Measurements from ENCODE around the gene SLC35G1. TPM values are rescaled to one million over a fixed set of nuclear protein-coding genes. Genes with fewer than 3 reads are reported as not detected.

SLC35G1 gene
- polyA plus RNA-seq, 3 donors: 0.52 to 0.94 (median 0.67) TPM

GRCh38 chr10:93851169-93851568 lies 42.6 kb upstream of the SLC35G1 start:
- peaks cover 0 to 8% (median 3%) of the 10 kb centered on the region in 7 donors for H3K9me3 Mint-ChIP-seq
- Histone ChIP-seq H3K27me3 (ENCODE audit: control insufficient read depth in 2 of 2, insufficient read depth in 2 of 2, low read length in 2 of 2) (no peaks in the 10 kb centered on the region), H3K36me3 (replicated peaks in 1 of 2; ENCODE audit: control insufficient read depth in 1 of 2, insufficient read depth in 2 of 2, low read length in 2 of 2) (no peaks in the 10 kb centered on the region), H3K4me1 (ENCODE audit: control insufficient read depth in 1 of 2, insufficient read depth in 2 of 2, low read length in 2 of 2) (no peaks in the 10 kb centered on the region), H3K79me2 (ENCODE audit: insufficient read depth, low read length) (no peaks in the 10 kb centered on the region), H3K9ac (ENCODE audit: insufficient read depth, low read length, poor library complexity, severe bottlenecking) (no peak overlapping the region), H2AFZ (ENCODE audit: insufficient read depth, low read depth, low read length, poor library complexity, severe bottlenecking) (no peak overlapping the region), H3K27ac (ENCODE audit: low read depth in 1 of 2, low read length in 2 of 2) (no peak overlapping the region), H3K4me2 (replicated peaks; ENCODE audit: extremely low read depth, low read length, poor library complexity, severe bottlenecking) (no peak overlapping the region), H3K4me3 (replicated peaks in 1 of 3; ENCODE audit: low read depth in 2 of 3, low read length in 3 of 3) (no peak overlapping the region), H3K9me3 (replicated peaks in 1 of 2; ENCODE audit: control insufficient read depth in 1 of 2, insufficient read depth in 1 of 2, low read length in 2 of 2) (no peaks in the 10 kb centered on the region), H4K20me1 (ENCODE audit: insufficient read depth, low read length) (no peaks in the 10 kb centered on the region)
- no peak for TF ChIP-seq CTCF (IDR thresholded peaks at IDR 0.05)
- intact Hi-C loops (cut with micrococcal nuclease): no loop called here
- H3K27ac Mint-ChIP-seq: no peak overlapping the region
- H3K4me3 Mint-ChIP-seq: no peak overlapping the region
- H3K36me3 Mint-ChIP-seq: no peaks in the 10 kb centered on the region
- peaks cover 2% of the 10 kb centered on the region for H3K4me1 Mint-ChIP-seq
- no peak for DNase-seq
- no CpG with 5 or more reads among the region's 3 CpGs for WGBS (ENCODE audit: insufficient coverage)
- peaks cover 1 to 2% (median 2%) of the 10 kb centered on the region in 3 donors for H3K27me3 Mint-ChIP-seq (ENCODE audit: low read depth in 3 of 3)

- Histone ChIP-seq H3K4me1 (ENCODE audit: control insufficient read depth in 1 of 2, insufficient read depth in 2 of 2, low read length in 2 of 2) (no peaks in the 10 kb centered on the region), H2AFZ (ENCODE audit: insufficient read depth, low read depth, low read length, poor library complexity, severe bottlenecking) (no peak overlapping the region), H3K36me3 (replicated peaks in 1 of 2; ENCODE audit: control insufficient read depth in 1 of 2, insufficient read depth in 2 of 2, low read length in 2 of 2) (no peaks in the 10 kb centered on the region), H3K27me3 (ENCODE audit: control insufficient read depth in 2 of 2, insufficient read depth in 2 of 2, low read length in 2 of 2) (no peaks in the 10 kb centered on the region), H3K9ac (ENCODE audit: insufficient read depth, low read length, poor library complexity, severe bottlenecking) (no peak overlapping the region), H4K20me1 (ENCODE audit: insufficient read depth, low read length) (no peaks in the 10 kb centered on the region), H3K27ac (ENCODE audit: low read depth in 1 of 2, low read length in 2 of 2) (no peak overlapping the region), H3K9me3 (replicated peaks in 1 of 2; ENCODE audit: control insufficient read depth in 1 of 2, insufficient read depth in 1 of 2, low read length in 2 of 2) (no peaks in the 10 kb centered on the region), H3K4me2 (replicated peaks; ENCODE audit: extremely low read depth, low read length, poor library complexity, severe bottlenecking) (no peak overlapping the region), H3K79me2 (ENCODE audit: insufficient read depth, low read length) (no peaks in the 10 kb centered on the region), H3K4me3 (replicated peaks in 1 of 3; ENCODE audit: low read depth in 2 of 3, low read length in 3 of 3) (no peak overlapping the region)
- Mint-ChIP-seq H3K27me3 (ENCODE audit: low read depth in 3 of 3) (peaks cover 1 to 2% (median 2%) of the 10 kb centered on the region in 3 donors), H3K27ac (no peak overlapping the region), H3K4me1 (peaks cover 2% of the 10 kb centered on the region), H3K9me3 (peaks cover 0 to 7% (median 3%) of the 10 kb centered on the region in 7 donors), H3K4me3 (no peak overlapping the region), H3K36me3 (no peaks in the 10 kb centered on the region)
- no peak for DNase-seq
- intact Hi-C loops (cut with micrococcal nuclease): no loop called here
- no peak for TF ChIP-seq CTCF (IDR thresholded peaks at IDR 0.05)
- WGBS (ENCODE audit: insufficient coverage): 100% methylated on average over 1 of the region's 4 CpGs
These were observed 41.2 kb upstream of the SLC35G1 start for GRCh38 chr10:93852476-93853095.

Data from CD14-positive monocyte (primary cell).